Thyroid gland (tissue), 4 donors: ENCODE data around the gene TMEM132C.

Experiments used
- CTCF ChIP-seq, 6 experiments: fragments of 200-600 bp in 3 of 6; fragments of 450-650 bp in 3 of 6; sonication (generic) in 3 of 6; IDR thresholded peaks; one replicate each; pipeline ENCODE4 v1.5.1; 2016 to 2019; ENCODE audit warnings: antibody characterized with exemption in 6 of 6, mild to moderate bottlenecking in 2 of 6, inconsistent platforms in 1 of 6, moderate library complexity in 1 of 6
- POLR2A ChIP-seq, 2 donors: fragments of 450-650 bp; IDR thresholded peaks; one replicate each; pipeline ENCODE4 v1.6.1; 2017; ENCODE audit warnings: antibody characterized with exemption in 2 of 2, mild to moderate bottlenecking in 2 of 2, moderate library complexity in 1 of 2

- TF ChIP-seq CTCF (IDR thresholded peaks at IDR 0.05) (no peak), POLR2A (IDR thresholded peaks at IDR 0.05) (no peak)
Measured at GRCh38 chr12:128474916-128475315, 207.9 kb downstream of the TMEM132C start.
